Body of pancreas (tissue), 4 donors: ENCODE data around the gene KCNIP4. TPM values are rescaled to one million over a fixed set of nuclear protein-coding genes. Genes with fewer than 3 reads are reported as not detected.

Source experiments
- ATAC-seq: fragments of 150-250 bp; one replicate; pipeline ENCODE4 v1.9.1; 2016
- DNase-seq, 4 donors: peaks; one replicate each; pipeline ENCODE4 v3.0.0-alpha.2; 2019
- H3K27ac ChIP-seq, 4 donors: fragments of 200-600 bp; sonication (generic); 1 replicate in 3 of 4; 2 replicates in 1 of 4; pipeline versions ENCODE4 v1.5.1 to v1.6.1; 2016 to 2019; ENCODE audit warnings: mild to moderate bottlenecking in 1 of 4, mixed read lengths in 1 of 4, moderate library complexity in 1 of 4
- H3K27me3 ChIP-seq, 2 donors: fragments of 200-600 bp; sonication (generic); one replicate each; pipeline ENCODE4 v1.6.0; 2016; ENCODE audit warnings: mild to moderate bottlenecking in 1 of 2
- H3K36me3 ChIP-seq, 2 donors: fragments of 200-600 bp; sonication (generic); replicated peaks in 1 of 2; 2 replicates each; pipeline ENCODE4 v1.5.1; 2016; ENCODE audit warnings: low read depth in 2 of 2; ENCODE audit not compliant: insufficient read depth in 1 of 2
- H3K4me1 ChIP-seq: fragments of 200-600 bp; sonication (generic); one replicate; pipeline ENCODE4 v1.6.0; 2016
- H3K4me3 ChIP-seq, 2 donors: fragments of 200-600 bp; sonication (generic); 1 replicate in 1 of 2; 2 replicates in 1 of 2; pipeline ENCODE4 v1.5.1; 2016 to 2019
- H3K9me3 ChIP-seq, 3 donors: fragments of 200-600 bp; sonication (generic); 1 replicate in 2 of 3; 2 replicates in 1 of 3; pipeline ENCODE4 v1.5.1; 2016
- CTCF ChIP-seq, 7 experiments: fragments of 450-650 bp in 4 of 7; fragments of 200-600 bp in 3 of 7; sonication (generic) in 3 of 7; IDR thresholded peaks; one replicate each; pipeline ENCODE4 v1.5.1; 2016 to 2019; ENCODE audit warnings: antibody characterized with exemption in 7 of 7
- POLR2A ChIP-seq, 3 donors: fragments of 450-650 bp; IDR thresholded peaks; one replicate each; pipeline ENCODE4 v1.6.1; 2016; ENCODE audit warnings: antibody characterized with exemption in 3 of 3, mild to moderate bottlenecking in 2 of 3
- WGBS, 2 donors: methylation state at CpG; one replicate each; pipeline ENCODE4 v1.1.5; 2017; 5-methylcytosine and 5-hydroxymethylcytosine counted together
- intact Hi-C: fragments of 100-400 bp; cut with DNase I; formaldehyde crosslinking; loops from one replicate; pipeline ENCODE4 v1.15.1; 2023
- total RNA-seq, 2 donors: library from RNA; depleted of rRNA; stranded (reverse); fragments of >200 nt; gene quantifications; one replicate each; pipeline ENCODE4 v1.1.0, GENCODE V29; 2016

Gene KCNIP4
- total RNA-seq, 2 donors from 2014 or later = not detected

GRCh38 chr4:21067351-21067750 is 881.2 kb downstream of the KCNIP4 start:
- Histone ChIP-seq H3K9me3 (no peaks in the 10 kb centered on the region), H3K4me1 (no peaks in the 10 kb centered on the region), H3K27ac (no peak overlapping the region), H3K27me3 (no peaks in the 10 kb centered on the region), H3K4me3 (no peak overlapping the region), H3K36me3 (no peaks in the 10 kb centered on the region)
- ATAC-seq (no peak), DNase-seq (no peak)
- intact Hi-C loops = no loop called here
- WGBS, 2 donors = 77 to 100% methylated on average over 1 of the region's 1 CpG
- TF ChIP-seq CTCF (IDR thresholded peaks at IDR 0.05) (no peak), POLR2A (IDR thresholded peaks at IDR 0.05) (no peak)

- Histone ChIP-seq H3K27me3 (no peaks in the 10 kb centered on the region), H3K9me3 (no peaks in the 10 kb centered on the region), H3K36me3 (no peaks in the 10 kb centered on the region), H3K27ac (no peak overlapping the region), H3K4me1 (no peaks in the 10 kb centered on the region), H3K4me3 (no peak overlapping the region)
- DNase-seq (no peak), ATAC-seq (no peak)
- WGBS, 2 donors = 36 to 39% methylated on average over 1 of the region's 1 CpG
- intact Hi-C loops = no loop called here
- no peak for TF ChIP-seq POLR2A (IDR thresholded peaks at IDR 0.05)
- no peak for TF ChIP-seq CTCF (IDR thresholded peaks at IDR 0.05)
These were observed 886.7 kb downstream of the KCNIP4 start for GRCh38 chr4:21061902-21062301.

- H3K9me3 ChIP-seq = no peaks in the 10 kb centered on the region
- WGBS, 2 donors = 69 to 76% methylated on average over 1 of the region's 1 CpG
- ATAC-seq (no peak), DNase-seq (no peak)
- no peaks in the 10 kb centered on the region for H3K36me3 ChIP-seq
- H3K27me3 ChIP-seq = no peaks in the 10 kb centered on the region
- no peak overlapping the region for H3K4me3 ChIP-seq
- H3K27ac ChIP-seq = no peak overlapping the region
- TF ChIP-seq CTCF (IDR thresholded peaks at IDR 0.05) (no peak), POLR2A (IDR thresholded peaks at IDR 0.05) (no peak)
- H3K4me1 ChIP-seq = no peaks in the 10 kb centered on the region
- intact Hi-C loops = no loop called here
These were observed 902.4 kb downstream of the KCNIP4 start for GRCh38 chr4:21046141-21046540.

- H3K4me3 ChIP-seq = no peak overlapping the region
These were observed 903.5 kb downstream of the KCNIP4 start for GRCh38 chr4:21045119-21045518.

More at GRCh38 chr4:21045119-21045518, 903.5 kb downstream of the KCNIP4 start:
- intact Hi-C loops = no loop called here
- Histone ChIP-seq H3K36me3 (no peaks in the 10 kb centered on the region), H3K27ac (no peak overlapping the region), H3K27me3 (no peaks in the 10 kb centered on the region), H3K9me3 (no peaks in the 10 kb centered on the region), H3K4me1 (no peaks in the 10 kb centered on the region)
- no peak for TF ChIP-seq CTCF (IDR thresholded peaks at IDR 0.05)
- no peak for TF ChIP-seq POLR2A (IDR thresholded peaks at IDR 0.05)
- DNase-seq = no peak
- ATAC-seq = no peak
- WGBS, 2 donors = 58 to 82% methylated on average over 1 of the region's 1 CpG
